ENCODE results near the gene DMAC2L.
A peak's percentile ranks its signal among the peaks of the same experiment; 100 is the strongest.

DMAC2L gene

GRCh38 chr14:50331596-50331995 is 19.5 kb downstream of the DMAC2L start:
- no peak for DNase-seq (ENCODE audit: low spot score)

- DNase-seq (ENCODE audit: low spot score), result peak; percentile 48
Measured at GRCh38 chr14:50333014-50333509, 20.9 kb downstream of the DMAC2L start.

- no peak for DNase-seq (ENCODE audit: low spot score)
Measured at GRCh38 chr14:50334211-50334610, 22.1 kb downstream of the DMAC2L start.

- DNase-seq (ENCODE audit: low spot score), result peak; percentile 48
Measured at GRCh38 chr14:50335389-50335788, 23.3 kb downstream of the DMAC2L start.

GRCh38 chr14:50335989-50336824 is 24.1 kb downstream of the DMAC2L start:
- peak; percentile 32 for DNase-seq (ENCODE audit: low spot score)

- DNase-seq (ENCODE audit: low spot score), result no peak
Measured at GRCh38 chr14:50338587-50338986, 26.5 kb downstream of the DMAC2L start.

GRCh38 chr14:50339178-50339804 is 27.2 kb downstream of the DMAC2L start:
- no peak for DNase-seq (ENCODE audit: low spot score)

- no peak for DNase-seq (ENCODE audit: low spot score)
Measured at GRCh38 chr14:50340045-50340444, 27.9 kb downstream of the DMAC2L start.

- no peak for DNase-seq (ENCODE audit: low spot score)
Measured at GRCh38 chr14:50340963-50341362, 28.8 kb downstream of the DMAC2L start.

GRCh38 chr14:50342221-50343078 is 30.3 kb downstream of the DMAC2L start:
- peak; percentile 84 for DNase-seq (ENCODE audit: low spot score)

GRCh38 chr14:50343434-50343833 is 31.3 kb downstream of the DMAC2L start:
- DNase-seq (ENCODE audit: low spot score), result peak; percentile 46

- DNase-seq (ENCODE audit: low spot score), result no peak
Measured at GRCh38 chr14:50344116-50344775, 32.1 kb downstream of the DMAC2L start.

- no peak for DNase-seq (ENCODE audit: low spot score)
Measured at GRCh38 chr14:50344876-50345563, 32.9 kb downstream of the DMAC2L start.

GRCh38 chr14:50345846-50346422 is 33.8 kb downstream of the DMAC2L start:
- no peak for DNase-seq (ENCODE audit: low spot score)

GRCh38 chr14:50347521-50347920 is 35.4 kb downstream of the DMAC2L start:
- peak; percentile 61 for DNase-seq (ENCODE audit: low spot score)

- no peak for DNase-seq (ENCODE audit: low spot score)
Measured at GRCh38 chr14:50348933-50349332, 36.8 kb downstream of the DMAC2L start.

GRCh38 chr14:50350975-50351374 is 38.9 kb downstream of the DMAC2L start:
- peak; percentile 49 for DNase-seq (ENCODE audit: low spot score)

- DNase-seq (ENCODE audit: low spot score), result no peak
Measured at GRCh38 chr14:50352584-50352983, 40.5 kb downstream of the DMAC2L start.

GRCh38 chr14:50353126-50353525 is 41.0 kb downstream of the DMAC2L start:
- peak; percentile 55 for DNase-seq (ENCODE audit: low spot score)

- no peak for DNase-seq (ENCODE audit: low spot score)
Measured at GRCh38 chr14:50354527-50354926, 42.4 kb downstream of the DMAC2L start.

GRCh38 chr14:50355692-50356091 is 43.6 kb downstream of the DMAC2L start:
- no peak for DNase-seq (ENCODE audit: low spot score)

Data from GM03348 (cell line).